Chondrocyte (in vitro differentiated cells): ENCODE data around the gene TSFM. TPM values are rescaled to one million over a fixed set of nuclear protein-coding genes. Genes with fewer than 3 reads are reported as not detected.

Experiments used
- DNase-seq: peaks from one replicate; pipeline ENCODE4 v3.0.0; 2021; ENCODE audit warnings: mixed read lengths, low spot score
- H3K27ac Mint-ChIP-seq: one replicate; pipeline ENCODE4 v1.8.0; 2021; ENCODE audit warnings: mild to moderate bottlenecking, moderate library complexity, mixed read lengths; ENCODE audit not compliant: unreplicated experiment
- H3K27me3 Mint-ChIP-seq: 2 replicates; pipeline ENCODE4 v1.8.0; 2021; ENCODE audit warnings: low read depth, mixed read lengths
- H3K36me3 Mint-ChIP-seq: 2 replicates; pipeline ENCODE4 v1.8.0; 2021; ENCODE audit warnings: low read depth, mixed read lengths
- H3K4me1 Mint-ChIP-seq: 2 replicates; pipeline ENCODE4 v1.8.0; 2021; ENCODE audit warnings: low read depth, mild to moderate bottlenecking, mixed read lengths
- H3K4me3 Mint-ChIP-seq: one replicate; pipeline ENCODE4 v1.8.0; 2021; ENCODE audit warnings: mild to moderate bottlenecking, moderate library complexity, mixed read lengths; ENCODE audit not compliant: unreplicated experiment
- H3K9me3 Mint-ChIP-seq: 2 replicates; pipeline ENCODE4 v1.8.0; 2021; ENCODE audit warnings: low read depth, mixed read lengths
- CTCF ChIP-seq: fragments of 200-600 bp; sonication (generic); IDR thresholded peaks from 2 replicates; pipeline ENCODE4 v1.5.0; 2021; ENCODE audit warnings: antibody characterized with exemption, mild to moderate bottlenecking, moderate library complexity
- total RNA-seq: library from RNA; stranded (reverse); gene quantifications from 3 replicates; pipeline ENCODE4 v1.2.1, GENCODE V29; 2021

The TSFM gene
- total RNA-seq, 1 donor from 2014 or later = 19.9 TPM

GRCh38 chr12:57821474-57822214 lies 39.1 kb downstream of the TSFM start:
- Mint-ChIP-seq H3K27me3 (no peaks in the 10 kb centered on the region), H3K4me1 (peaks cover 3% of the 10 kb centered on the region), H3K9me3 (no peaks in the 10 kb centered on the region), H3K36me3 (peaks cover 39% of the 10 kb centered on the region), H3K4me3 (no peak overlapping the region), H3K27ac (no peak overlapping the region)
- no peak for TF ChIP-seq CTCF
- DNase-seq = peak; percentile 40

DNA sequence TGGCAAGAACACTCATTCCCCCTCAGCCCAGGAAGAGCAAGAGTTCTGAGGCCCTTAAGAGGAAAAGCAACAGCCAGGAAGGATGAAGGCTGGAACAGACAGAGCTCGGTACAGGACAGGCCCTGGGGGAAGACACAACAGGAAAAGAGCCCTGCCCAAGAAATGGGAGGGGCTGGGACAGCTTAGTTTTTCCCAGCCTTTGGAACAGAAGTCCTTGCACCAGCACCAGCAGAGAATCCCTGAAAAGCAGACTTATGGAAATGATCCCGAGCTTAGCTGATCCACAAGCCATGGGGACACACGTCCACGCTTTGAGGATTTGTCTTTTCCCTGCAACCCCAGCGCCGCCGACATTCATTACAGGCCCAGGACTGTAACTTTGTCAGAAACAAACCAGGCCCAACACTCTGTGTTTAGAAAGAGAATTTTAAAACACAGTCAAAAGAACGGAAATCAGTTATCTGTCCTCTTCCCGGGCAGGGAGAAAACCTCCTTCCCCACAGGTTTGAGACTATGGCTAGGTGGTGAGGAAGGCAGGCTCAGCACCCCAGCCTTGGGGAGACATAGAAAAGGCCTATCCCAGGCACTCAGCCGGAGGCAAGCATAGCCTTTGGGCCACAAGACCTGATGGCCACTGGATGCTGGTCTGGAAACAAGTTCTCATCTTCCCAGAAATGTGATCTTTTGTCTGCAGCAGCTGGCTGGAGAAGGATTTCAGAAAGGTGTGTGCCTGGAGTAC lies 40.0 kb downstream of the TSFM start:
- Mint-ChIP-seq H3K27ac (no peak overlapping the region), H3K9me3 (no peaks in the 10 kb centered on the region), H3K27me3 (no peaks in the 10 kb centered on the region), H3K4me1 (peaks cover 3% of the 10 kb centered on the region), H3K36me3 (peaks cover 43% of the 10 kb centered on the region), H3K4me3 (no peak overlapping the region)
- no peak for TF ChIP-seq CTCF
- DNase-seq = peak; percentile 57

DNA sequence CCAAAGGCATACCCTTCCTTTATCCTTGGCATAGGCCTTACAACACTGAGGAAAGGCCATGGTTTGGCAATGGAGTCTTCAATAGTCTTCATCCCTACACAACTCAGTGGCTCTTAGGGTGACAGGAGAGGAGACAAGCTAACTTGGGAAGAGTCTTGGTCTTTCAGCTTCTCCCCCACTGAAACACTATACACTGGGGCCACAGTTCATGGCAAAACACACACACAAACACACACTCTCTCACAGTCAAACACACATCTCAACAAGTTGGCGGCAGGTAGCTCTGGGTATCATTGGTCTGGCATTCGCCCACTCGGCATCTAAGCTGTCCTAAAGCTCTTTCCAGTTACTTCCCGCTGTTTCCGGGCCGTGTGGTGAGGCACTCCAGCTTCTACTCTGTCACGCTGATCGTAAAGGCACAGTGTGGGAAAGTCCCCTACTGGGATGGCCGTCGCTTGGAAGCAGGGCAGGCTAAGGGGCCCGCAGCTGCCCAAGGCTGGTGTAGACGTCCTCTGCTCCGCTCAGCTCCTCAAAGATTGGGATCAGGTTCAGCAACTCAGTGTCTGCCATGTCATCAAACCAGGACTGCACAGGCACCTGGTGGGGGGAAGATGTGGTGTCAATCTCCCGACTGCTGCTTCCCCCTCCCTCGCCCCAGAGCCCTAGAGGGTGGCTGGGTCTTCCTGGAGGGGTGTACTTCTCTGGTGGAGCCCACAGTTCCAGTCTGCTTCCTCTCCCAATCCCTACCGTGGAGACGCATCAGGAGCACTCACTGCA lies 40.7 kb downstream of the TSFM start:
- Mint-ChIP-seq H3K27ac (no peak overlapping the region), H3K27me3 (no peaks in the 10 kb centered on the region), H3K4me3 (no peak overlapping the region), H3K9me3 (no peaks in the 10 kb centered on the region), H3K36me3 (peaks cover 43% of the 10 kb centered on the region), H3K4me1 (peaks cover 3% of the 10 kb centered on the region)
- no peak for TF ChIP-seq CTCF
- peak; percentile 83 for DNase-seq

DNA sequence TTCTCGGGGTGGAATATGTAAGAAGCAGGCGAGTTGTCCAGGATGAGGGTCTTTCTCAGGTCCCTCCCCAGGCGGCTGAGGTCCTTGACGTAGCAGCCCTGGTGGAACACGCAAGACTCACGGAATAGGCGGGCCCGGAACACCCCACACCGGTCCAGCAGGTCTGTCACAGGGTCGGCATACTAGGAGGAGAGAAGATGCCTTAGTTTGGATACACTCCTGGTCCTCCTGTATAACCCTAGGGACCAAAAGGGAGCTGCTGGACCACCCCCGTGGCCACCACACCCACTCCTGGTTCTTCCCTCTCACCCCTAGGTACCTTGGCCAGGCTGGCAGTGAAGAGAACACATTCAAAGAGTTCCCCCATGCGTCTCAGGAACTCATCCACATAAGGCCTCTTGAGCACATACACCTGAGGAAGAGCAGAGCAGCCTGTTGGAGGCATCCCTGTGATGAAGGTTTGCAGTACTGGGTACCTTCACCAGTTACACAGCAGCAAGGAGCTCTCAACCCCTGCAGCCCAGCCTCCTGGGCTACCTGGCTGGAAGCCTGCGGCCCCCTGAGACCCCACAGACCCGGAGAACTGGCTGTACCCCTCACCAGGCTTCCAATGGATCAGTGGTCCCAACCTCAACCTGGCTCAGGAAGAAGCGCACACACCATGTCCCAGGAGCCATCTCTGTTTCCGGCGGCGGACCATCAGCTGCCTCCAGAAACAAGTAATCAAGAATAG lies 41.5 kb downstream of the TSFM start:
- Mint-ChIP-seq H3K9me3 (no peaks in the 10 kb centered on the region), H3K4me1 (peaks cover 2% of the 10 kb centered on the region), H3K36me3 (peaks cover 42% of the 10 kb centered on the region), H3K4me3 (no peak overlapping the region), H3K27me3 (no peaks in the 10 kb centered on the region), H3K27ac (no peak overlapping the region)
- DNase-seq = peak; percentile 70
- no peak for TF ChIP-seq CTCF
